Ramos (cell line): ENCODE measurements around the gene TMEM91.
"Not testable (repeated sequence)": the region's sequence is repeated elsewhere in the genome, so short reads cannot be mapped to it uniquely, and the experiment has no call there.

Source experiments
- in situ Hi-C: fragments of 300-500 bp; cut with MboI; formaldehyde crosslinking; loops from one replicate; pipeline ENCODE4 v1.14.3; 2022; ENCODE audit warnings: low sequenced_read_pairs; ENCODE audit not compliant: unreplicated experiment

The TMEM91 gene

GRCh38 chr19:41352609-41353465 is 23.5 kb upstream of the TMEM91 start:
- in situ Hi-C loops = no loop called here

DNA sequence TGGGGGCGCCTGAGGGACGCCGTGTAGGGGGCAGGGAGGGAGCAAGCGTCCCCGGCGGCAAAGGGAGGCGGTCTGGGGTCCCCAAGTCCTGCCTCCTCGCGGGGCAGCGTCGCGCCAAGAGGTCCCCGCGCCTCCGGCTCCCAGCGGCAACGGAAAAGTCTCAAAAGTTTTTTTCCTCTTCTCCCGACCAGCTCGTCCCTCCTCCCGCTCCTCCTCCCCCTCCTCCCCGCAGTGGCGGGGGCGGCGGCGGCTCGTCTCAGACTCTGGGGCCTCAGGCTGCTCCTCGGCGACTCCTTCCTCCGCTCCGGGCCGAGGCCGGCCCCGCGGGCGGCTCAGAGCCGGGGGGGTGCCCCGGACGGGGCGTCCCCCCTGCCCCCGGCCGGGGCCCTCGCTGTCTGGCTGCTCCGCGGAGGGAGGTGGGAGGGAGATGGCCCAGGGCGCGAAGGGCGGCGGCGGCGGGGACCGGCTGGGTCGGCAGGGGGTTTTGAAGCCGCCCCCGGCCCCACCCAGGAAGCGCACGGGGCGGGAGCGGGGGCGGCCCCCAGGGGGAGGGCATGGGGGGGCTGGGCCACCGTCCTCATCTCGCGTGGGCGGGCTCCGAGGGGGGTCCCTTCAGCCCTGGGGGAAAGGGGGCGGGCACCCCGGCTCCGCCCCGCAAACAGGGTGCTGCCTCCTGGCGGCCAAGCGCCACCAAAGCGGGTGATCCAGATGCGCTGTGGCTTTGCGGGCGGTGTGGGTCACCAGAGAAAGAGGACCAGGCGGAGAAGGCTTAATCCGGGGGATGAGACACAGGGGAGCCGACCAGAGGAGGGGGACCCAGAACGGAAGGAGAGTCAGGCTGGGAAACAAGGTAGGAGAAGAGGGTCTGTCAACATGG is 22.6 kb upstream of the TMEM91 start, which contains the start of gene TGFB1:
Gene TGFB1 (minus strand): TSS at position 457 of the 877 bp plus-strand sequence. CDS start 878 bp downstream, outside the sequence.
- in situ Hi-C loops = no loop called here

DNA sequence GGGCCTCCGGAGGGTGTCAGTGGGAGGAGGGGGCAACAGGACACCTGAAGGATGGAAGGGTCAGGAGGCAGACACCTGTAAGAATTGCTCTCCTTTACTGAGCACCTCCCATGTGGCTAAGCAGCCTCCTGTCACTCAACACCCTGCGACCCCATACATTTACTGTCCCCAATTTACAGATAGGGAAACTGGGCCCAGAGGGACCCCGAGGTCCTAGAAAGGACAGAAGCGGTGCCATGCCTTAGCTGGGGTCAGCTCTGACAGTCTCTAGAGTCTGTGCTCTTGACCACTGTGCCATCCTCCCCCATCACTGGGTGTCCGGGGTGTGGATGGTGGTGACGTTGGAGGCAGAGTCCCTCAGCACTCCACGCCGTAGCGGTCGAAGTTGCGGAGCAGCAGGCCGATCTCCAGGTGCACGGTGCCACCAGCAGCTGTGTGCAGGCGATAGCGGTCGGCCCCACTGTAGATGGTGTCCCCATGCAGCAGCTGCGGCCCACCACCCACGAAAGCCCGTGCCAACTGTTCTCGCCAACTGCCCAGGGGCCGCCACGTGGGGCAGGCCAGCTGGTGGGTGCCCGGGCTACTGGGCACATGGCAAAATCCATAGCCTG is 21.9 kb upstream of the TMEM91 start:
- in situ Hi-C loops = no loop called here

- in situ Hi-C loops = no loop called here
These were observed 21.3 kb upstream of the TMEM91 start for GRCh38 chr19:41355035-41355434.

DNA sequence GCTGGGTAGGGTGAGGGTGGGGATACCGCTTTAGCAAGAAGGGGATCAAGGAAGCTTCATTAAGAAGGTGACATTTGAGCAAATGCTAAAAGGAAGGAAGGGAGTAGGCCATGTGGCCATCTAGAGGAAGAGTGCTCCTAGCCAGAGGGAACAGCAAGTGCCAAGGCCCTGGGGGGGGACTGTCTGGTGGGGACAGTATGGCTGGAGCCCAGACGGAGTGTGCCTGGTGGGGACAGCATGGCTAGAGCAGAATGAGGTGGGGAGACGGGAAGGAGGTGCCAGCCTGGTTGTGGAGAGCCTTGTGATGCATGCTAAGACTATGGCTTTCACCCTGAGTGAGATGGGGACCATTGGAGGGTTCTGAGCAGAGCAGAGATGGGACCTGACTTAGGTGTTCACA is 20.5 kb upstream of the TMEM91 start:
- in situ Hi-C loops = no loop called here

DNA sequence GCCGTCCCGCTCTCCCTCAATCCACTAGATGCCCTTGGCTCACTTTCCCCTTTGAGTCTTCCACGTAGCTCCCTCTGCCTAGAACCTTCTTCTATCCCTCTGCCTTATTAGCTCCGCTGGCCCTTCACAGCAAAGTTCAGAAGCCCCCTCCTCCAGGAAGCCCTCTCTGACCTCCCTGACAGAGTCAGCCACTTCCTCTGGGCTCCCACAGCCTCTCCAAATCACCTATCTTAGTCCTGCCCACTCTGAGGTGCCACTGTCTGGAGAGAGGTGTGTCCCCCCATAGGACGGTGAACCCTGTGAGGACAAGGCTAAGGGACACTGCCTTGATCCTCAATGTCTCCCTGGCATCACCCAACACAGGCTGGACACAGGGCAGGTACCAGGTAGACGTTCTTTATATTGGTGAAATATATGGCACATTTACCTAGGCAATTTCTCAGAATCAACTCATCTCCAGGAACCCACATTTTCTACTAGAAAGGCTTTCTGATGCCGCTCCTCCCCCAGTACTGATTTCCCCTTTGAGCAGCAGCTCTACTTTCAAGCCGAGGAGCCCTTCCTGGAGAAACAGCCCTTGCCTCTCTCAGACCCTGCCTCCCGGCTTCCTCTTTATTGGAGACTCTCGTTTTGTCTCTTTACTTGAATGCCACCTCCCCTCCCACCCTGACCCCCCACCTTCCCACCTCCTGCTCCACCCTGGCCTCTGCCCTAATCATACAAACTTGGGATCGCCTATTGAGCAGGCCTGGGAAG is 19.2 kb upstream of the TMEM91 start:
- in situ Hi-C loops = no loop called here

GRCh38 chr19:41357746-41358145 is 18.6 kb upstream of the TMEM91 start:
- in situ Hi-C loops = no loop called here

DNA sequence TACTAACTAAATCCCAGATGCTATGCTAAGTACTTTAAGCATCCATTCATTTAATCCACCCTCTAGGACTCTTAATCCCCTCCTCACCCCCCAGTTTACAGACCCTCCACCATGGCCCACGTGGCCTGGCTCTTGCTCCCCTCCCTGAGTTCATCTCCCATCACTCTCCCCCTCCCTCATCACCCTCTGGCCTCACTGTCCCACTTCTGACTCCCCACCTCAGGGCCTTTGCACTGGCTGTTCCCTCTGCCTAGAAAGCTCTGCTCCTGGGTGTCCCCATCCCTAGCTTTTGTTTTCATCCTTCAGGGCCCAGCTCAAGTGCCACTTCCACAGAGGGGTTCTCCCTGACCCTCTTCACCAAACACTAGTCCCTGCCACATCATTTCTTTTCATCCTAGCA is 16.6 kb upstream of the TMEM91 start:
- in situ Hi-C loops = no loop called here

DNA sequence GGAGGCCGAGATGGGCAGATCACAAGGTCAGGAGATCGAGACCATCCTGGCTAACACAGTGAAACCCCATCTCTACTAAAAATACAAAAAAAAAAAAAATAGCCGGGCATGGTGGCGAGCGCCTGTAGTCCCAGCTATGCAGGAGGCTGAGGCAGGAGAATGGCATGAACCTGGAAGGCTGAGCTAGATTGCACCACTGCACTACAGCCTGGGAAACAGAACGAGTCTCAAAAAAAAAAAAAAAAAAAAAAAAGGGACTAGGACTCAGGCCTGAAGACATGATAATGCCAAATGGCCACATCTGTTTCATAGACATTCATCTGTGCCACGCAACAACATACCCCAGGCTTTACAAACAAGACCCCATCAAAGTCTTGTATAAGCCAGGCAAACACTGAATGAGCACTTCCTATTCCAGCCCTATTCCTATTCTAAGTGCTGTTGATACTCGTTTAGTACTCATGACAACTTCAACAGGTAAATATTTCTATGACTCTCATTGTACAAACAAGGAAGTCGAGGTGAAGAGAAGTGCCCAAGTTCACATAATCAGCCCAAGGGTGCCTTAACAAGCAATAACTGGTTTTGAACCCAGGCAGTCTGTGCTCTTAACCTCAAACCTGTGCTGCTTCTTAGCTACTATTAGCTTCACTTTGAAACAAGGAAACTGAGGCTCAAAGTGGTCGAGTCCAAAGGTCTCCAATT is 14.0 kb upstream of the TMEM91 start:
- in situ Hi-C loops = no loop called here

GRCh38 chr19:41363371-41363752 is 13.0 kb upstream of the TMEM91 start:
- in situ Hi-C loops = no loop called here

- in situ Hi-C loops = no loop called here
These were observed 12.4 kb upstream of the TMEM91 start, which contains the start of gene B9D2 for GRCh38 chr19:41363753-41364523. Gene B9D2, minus strand, starts transcription at chr19:41364149. Its CDS starts 630 bp downstream, at chr19:41363519.

GRCh38 chr19:41364524-41365391 is 11.6 kb upstream of the TMEM91 start:
- in situ Hi-C loops = no loop called here

DNA sequence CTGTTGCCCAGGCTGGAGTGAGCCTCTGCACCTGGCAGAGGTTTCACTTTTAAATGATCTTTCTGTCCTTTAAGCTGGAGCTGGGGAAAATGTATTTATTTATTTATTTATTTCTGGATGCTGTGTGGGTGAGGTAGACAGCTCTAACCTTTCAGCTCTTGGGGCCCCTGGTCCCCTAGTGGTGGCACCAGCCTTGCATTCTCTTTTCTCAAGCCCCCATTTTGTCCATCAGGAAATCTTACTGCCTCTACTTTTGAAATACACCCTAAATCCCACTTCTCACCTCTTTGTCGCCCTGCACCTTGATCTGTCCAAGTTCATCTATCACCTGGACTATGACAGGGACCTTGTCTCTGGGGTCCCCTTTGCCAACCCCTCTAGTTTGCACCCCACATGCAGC is 10.2 kb upstream of the TMEM91 start:
- in situ Hi-C loops = no loop called here

DNA sequence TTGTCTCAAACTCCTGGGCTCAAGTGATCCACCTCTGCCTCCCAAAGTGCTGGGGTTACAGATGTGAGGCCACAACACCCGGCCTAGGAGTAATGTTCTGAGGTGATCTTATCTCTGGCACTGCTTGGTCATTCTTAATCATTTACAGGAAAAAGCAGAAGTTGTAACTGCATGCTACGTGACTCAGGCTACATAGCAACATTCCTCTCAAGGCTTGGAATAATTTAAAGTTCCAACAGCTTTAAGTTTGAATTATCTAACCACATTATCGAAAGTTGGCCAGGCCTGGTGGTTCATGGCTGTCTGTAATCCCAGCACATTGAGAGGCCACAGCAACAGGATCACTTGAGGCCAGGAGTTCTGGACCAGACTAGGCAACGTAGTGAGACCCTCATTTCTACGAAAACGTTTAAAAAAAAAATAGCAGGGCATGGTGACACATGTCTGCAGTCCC is 8.5 kb upstream of the TMEM91 start:
- in situ Hi-C loops = no loop called here

DNA sequence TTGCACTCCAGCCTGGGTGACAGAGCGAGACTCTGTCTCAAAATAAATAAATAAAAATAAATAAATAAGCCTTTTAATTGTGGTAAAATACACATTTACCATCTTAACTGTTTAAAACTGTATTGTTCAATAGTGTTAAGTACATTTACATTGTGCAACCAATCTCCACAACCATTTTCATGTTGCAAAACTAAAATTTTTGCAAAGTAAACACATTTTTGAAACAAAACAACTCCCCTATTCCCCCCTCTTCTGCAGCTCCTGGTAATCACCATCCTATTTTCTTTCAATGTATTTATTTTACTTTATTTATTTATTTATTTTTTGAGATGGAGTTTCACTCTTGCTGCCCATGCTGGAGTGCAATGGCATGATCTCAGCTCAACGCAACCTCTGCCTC is 6.6 kb upstream of the TMEM91 start:
- in situ Hi-C loops = no loop called here

GRCh38 chr19:41371119-41371518 is 5.2 kb upstream of the TMEM91 start:
- in situ Hi-C loops = not testable (repeated sequence)

- in situ Hi-C loops = no loop called here
These were observed 4.8 kb upstream of the TMEM91 start for GRCh38 chr19:41371541-41371940.

GRCh38 chr19:41372501-41372900 is 3.8 kb upstream of the TMEM91 start:
- in situ Hi-C loops = no loop called here
